ENCODE data around the gene CCDC74B.
"Not testable (repeated sequence)": the region's sequence is repeated elsewhere in the genome, so short reads cannot be mapped to it uniquely, and the experiment has no call there.

- not testable (repeated sequence) for TF ChIP-seq POLR2AphosphoS5 (IDR thresholded peaks at IDR 0.05; ENCODE audit: borderline replicate concordance, low read depth, low read length); EZH2 (IDR thresholded peaks at IDR 0.05)
Measured at GRCh38 chr2:130143266-130144039, 1.5 kb downstream of the CCDC74B start.
